ENCODE measurements around the gene KRTAP10-9. TPM values are rescaled to one million over a fixed set of nuclear protein-coding genes. Genes with fewer than 3 reads are reported as not detected.
"Not testable (repeated sequence)": the region's sequence is repeated elsewhere in the genome, so short reads cannot be mapped to it uniquely, and the experiment has no call there.

Gene KRTAP10-9
- total RNA-seq, 1 experiment from 2014 or later, result not detected

DNA sequence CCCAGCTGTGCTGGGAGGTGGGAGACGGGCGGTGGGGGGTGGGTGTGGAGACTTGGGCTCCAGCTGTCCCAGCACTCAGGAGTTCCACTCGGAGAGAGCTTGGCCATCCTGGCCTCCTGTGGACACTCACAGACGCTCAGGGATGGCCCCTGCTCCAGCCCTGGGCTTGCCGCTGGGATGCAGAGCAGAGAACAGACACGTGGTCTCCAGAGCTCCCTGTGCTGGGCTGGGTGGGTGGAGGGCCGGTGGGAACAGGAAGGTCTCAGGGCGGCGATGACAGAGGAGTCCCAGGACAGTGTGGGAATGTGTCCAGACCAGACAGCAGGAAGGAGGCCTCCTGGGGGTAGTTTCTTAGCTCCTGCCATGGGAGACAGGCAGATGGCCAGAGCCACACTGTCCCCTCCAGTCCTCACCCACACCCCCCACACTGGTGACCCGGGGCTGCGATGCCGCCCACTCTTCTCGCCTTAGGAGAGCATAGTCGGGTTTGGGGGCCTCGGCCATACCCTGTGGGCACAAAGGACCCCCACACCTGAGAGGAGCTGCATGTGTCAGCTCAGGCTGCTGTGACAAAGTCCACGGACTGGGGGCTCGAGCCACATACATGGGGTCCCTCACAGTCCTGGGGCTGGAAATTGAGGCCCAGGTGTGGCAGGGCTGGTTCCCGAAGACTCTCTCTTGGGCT, 2.0 kb downstream of the KRTAP10-9 start:
- DNase-seq (ENCODE audit: low read depth), result no peak
- in situ Hi-C loops (cut with HindIII; ENCODE audit: low pct_unique_long_range_greater_than_20kb, low sequenced_read_pairs), result no loop called here

DNA sequence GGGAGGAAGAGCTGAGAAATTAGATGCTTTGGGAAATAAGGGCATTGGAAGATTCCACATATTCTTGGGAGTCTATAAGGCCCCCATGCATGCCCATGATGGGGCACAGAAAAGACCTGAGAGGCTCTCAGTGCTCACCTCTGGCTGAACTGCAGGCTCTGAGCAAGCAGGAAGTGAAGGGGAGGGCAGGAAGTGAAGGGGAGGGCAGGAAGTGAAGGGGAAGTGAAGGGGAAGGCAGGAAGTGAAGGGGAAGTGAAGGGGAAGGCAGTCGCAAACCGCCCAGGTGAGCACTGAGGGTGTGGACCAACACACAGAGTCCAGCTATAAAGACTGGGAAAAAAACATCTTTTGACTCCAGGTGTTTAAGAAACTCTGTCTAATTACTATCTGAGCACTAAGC, 3.5 kb downstream of the KRTAP10-9 start:
- in situ Hi-C loops (cut with HindIII; ENCODE audit: low pct_unique_long_range_greater_than_20kb, low sequenced_read_pairs), result no loop called here
- no peak for DNase-seq (ENCODE audit: low read depth)

DNA sequence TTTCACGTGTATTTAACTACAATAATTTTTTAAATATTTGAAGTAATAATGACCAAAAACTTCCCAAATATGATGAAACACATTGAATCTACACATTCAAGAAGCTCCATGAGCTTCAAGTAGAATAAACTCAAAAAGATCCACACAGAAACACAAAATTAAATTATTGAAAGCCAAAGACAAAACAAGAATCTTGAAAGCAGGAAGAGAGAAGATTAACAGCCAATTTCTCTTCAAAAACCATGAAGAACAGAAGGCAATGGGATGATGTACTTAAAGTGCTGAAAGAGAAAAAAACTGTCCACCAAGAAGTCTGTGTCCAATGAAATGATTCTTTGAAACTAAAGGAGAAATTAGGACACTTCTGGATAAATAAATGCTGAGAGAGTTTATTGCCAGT, 5.2 kb downstream of the KRTAP10-9 start:
- in situ Hi-C loops (cut with HindIII; ENCODE audit: low pct_unique_long_range_greater_than_20kb, low sequenced_read_pairs), result no loop called here
- no peak for DNase-seq (ENCODE audit: low read depth)

DNA sequence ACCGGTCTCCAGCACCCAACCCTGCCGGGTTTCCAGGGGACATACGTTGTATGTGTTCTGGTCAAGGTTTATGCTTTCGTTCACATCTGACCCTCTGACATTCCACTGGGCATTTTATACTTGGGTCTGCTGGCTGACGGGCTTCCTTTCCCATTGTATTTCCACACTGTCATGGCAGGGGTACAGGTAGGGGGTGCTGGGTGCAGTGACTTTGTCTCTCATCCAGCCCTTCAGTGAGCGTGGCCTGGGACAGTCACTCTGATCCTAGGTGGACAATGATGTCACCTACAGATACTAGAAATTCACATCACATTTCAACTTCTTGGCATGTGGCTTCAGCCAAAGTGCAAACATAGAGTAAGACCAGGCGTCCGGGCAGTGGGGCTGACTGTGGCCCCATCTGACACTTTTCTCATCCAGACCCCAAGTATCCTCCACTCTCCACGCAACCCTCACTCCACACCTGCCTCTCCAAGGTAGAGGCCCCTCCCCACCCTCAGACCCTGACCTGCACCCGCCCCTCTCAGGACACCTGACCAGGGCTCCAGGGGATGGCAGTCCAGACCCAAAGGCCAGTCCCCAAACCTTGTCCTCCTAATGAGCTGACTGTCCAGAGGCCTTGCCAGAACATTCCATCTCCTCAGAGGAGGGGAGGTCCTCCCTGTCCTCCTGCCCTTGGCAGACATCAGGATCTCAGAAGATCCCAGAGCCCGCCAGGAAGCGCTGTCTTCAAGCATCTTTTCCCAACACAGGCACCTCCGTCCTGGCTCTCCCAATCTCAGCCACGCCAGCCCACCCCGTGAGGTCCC, 9.5 kb downstream of the KRTAP10-9 start:
- in situ Hi-C loops (cut with HindIII; ENCODE audit: low pct_unique_long_range_greater_than_20kb, low sequenced_read_pairs), result no loop called here
- DNase-seq (ENCODE audit: low read depth), result no peak

DNA sequence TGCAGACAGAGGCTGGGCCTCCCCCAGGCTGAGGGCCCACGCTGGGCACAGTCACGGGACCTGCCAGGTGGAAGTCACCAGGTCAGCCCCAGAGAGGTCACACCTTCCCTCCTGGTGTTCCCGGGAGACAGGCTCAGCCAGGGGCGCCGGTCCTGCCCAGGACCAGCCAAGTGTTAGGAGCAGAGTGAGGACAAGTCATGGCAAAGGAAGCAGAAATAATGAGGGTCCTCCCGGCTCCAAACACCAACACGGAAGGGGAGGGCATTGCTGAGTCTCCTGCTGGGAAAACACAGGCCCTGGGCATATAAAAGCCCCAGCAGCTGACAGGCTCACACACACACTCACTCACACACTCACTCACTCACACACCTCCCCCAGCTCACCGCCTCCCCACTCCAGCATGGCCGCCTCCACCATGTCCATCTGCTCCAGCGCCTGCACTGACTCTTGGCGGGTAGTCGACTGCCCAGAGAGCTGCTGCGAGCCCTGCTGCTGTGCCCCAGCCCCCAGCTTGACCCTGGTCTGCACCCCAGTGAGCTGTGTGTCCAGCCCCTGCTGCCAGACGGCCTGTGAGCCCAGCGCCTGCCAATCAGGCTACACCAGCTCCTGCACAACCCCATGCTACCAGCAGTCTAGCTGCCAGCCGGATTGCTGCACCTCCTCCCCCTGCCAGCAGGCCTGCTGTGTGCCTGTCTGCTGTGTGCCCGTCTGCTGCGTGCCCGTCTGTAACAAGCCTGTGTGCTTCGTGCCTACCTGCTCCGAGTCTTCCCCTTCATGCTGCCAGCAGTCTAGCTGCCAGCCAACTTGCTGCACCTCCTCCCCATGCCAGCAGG, 10.3 kb downstream of the KRTAP10-9 start, which contains the start of gene KRTAP10-10:
Gene KRTAP10-10, plus strand, starts transcription at position 339 of the 833 bp plus-strand sequence. Its CDS starts 62 bp downstream, at position 401.
- in situ Hi-C loops (cut with HindIII; ENCODE audit: low pct_unique_long_range_greater_than_20kb, low sequenced_read_pairs), result no loop called here
- no peak for DNase-seq (ENCODE audit: low read depth)

DNA sequence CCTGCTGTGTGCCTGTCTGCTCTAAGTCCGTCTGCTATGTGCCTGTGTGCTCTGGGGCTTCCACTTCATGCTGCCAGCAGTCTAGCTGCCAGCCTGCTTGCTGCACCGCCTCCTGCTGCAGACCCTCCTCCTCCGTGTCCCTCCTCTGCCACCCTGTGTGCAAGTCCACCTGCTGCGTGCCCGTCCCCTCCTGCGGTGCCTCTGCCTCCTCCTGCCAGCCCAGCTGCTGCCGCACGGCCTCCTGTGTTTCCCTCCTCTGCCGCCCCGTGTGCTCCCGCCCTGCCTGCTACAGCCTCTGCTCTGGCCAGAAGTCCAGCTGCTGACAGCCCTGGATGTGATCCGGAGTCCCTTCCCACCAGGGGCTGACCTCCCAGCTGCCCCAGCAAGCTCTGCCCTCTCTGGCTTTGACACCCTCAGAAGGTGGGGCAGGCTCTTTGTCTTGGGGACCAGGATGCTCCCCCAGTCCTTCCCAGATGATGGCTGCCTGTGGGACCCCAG, 11.0 kb downstream of the KRTAP10-9 start:
- in situ Hi-C loops (cut with HindIII; ENCODE audit: low pct_unique_long_range_greater_than_20kb, low sequenced_read_pairs); DNase-seq (ENCODE audit: low read depth): not testable (repeated sequence)

DNA sequence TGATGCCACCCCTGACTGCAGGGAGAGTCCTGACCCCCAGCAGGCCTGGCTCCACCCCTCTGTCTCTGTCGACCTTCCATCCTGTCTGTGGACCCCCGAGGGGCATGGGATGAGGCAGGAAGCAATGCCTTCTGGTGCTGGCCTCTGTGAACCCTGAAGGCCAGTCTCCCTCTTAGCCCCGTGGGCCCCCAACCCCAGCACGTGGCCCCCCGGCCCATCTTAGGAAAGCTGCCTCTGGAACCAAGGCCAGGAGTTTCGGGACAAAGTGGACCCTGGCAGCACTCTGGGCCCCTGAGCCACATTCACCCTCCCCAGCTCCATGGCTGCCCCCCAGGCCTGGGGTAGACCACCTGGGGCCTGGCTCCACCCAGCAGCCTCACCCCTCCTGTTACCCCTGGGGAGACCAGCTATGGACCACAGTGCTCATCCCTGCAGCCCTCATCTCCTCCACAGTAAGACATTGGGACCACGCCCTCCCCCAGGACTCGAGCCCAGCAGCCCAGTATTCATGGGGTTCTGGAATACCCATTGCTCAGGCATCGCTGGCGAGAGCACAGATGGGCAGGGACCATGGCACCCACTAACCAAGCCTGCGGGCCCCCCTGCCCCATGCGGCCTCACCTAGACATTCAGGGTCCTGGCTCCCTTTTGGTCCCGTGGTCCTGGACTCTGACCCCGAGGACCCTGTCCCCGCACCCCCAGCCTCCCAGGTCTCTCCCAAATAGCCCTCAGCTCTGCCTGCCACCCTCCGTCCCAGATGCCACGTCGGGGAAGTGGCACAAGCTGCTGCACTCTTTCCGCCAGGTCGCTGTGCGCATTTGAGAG, 11.8 kb downstream of the KRTAP10-9 start:
- DNase-seq (ENCODE audit: low read depth); in situ Hi-C loops (cut with HindIII; ENCODE audit: low pct_unique_long_range_greater_than_20kb, low sequenced_read_pairs): not testable (repeated sequence)

DNA sequence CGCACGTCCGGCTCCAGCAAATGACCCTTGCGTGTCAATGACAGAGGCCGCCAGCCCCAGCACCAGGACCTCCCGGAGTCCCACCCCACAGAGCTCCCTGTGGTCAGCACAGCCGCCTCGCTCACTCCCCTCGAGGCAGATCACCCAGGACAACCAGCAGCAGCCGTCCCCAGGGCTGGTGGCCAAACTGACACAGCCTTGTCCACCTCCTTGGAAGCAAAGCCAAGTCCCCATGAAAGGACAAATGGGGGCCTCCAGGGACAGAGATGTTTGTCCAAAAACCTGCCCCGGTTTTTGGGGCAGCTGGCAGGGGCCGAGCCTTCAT, 12.4 kb downstream of the KRTAP10-9 start:
- DNase-seq (ENCODE audit: low read depth), result no peak
- in situ Hi-C loops (cut with HindIII; ENCODE audit: low pct_unique_long_range_greater_than_20kb, low sequenced_read_pairs), result no loop called here

DNA sequence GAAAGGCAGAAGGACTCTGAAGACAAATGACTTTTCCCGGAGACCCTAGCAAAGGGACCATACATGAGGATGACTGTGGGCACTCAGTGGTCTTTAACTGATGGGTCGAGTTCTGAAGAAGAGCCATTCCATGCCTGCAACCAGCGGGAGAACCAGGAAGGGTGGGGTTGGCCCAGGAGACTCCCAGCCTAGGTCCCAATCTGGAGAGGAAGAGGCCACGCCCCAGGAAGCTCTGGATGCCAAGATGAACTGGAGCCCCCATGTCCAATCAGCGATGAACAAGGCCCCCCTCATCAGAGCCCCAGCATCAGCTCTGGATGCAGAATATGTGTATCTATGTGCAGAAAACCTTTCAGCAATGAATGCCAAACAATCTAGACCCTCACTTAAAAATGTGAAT, 13.9 kb downstream of the KRTAP10-9 start:
- no peak for DNase-seq (ENCODE audit: low read depth)
- in situ Hi-C loops (cut with HindIII; ENCODE audit: low pct_unique_long_range_greater_than_20kb, low sequenced_read_pairs), result no loop called here

DNA sequence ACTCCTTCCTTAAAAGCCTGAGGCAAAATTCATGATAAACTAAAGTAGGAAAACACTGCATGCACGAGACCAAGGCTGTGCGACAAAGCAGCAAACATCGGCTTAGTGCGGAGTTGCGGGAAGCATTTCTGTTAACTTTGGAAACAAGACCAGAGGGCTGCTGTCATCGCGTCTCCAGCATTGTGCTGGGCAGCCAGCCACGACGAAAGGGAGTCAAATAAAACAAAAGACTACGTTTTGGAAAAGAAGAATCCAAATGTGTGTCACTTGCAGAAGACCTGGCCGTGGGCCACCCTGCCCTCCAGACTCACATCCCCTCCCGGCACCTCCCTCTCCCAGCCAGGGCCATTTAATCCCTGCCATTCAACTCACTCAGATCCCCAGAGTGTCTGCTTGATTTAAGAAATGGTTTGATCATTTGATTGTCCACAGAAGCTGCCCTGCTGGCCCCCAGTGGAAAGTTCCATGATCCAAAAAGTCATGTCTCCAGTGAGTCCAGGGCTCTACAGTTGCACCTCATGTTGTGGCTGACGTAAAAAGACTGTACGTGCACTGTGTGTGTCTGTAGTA, 16.9 kb downstream of the KRTAP10-9 start:
- no peak for DNase-seq (ENCODE audit: low read depth)
- in situ Hi-C loops (cut with HindIII; ENCODE audit: low pct_unique_long_range_greater_than_20kb, low sequenced_read_pairs), result no loop called here

DNA sequence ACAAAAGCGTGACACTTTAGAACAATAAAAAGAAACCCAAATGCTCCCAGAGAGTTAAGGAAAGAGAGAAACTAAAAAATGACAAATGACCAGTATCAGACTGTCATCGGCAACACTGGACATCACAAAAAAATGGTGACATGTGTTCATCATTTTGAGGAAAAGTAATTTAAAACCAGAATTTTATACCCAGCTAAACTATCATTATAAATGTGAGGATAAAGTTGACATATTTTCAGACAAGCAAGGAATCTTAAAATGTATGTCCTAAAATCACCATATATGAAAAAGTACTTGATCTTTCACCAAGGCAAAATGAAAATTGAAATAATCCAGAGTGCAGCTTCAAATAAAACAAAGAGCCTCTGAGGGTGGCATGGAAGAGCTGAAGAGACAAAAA, 18.0 kb downstream of the KRTAP10-9 start:
- DNase-seq (ENCODE audit: low read depth), result no peak
- in situ Hi-C loops (cut with HindIII; ENCODE audit: low pct_unique_long_range_greater_than_20kb, low sequenced_read_pairs), result no loop called here

DNA sequence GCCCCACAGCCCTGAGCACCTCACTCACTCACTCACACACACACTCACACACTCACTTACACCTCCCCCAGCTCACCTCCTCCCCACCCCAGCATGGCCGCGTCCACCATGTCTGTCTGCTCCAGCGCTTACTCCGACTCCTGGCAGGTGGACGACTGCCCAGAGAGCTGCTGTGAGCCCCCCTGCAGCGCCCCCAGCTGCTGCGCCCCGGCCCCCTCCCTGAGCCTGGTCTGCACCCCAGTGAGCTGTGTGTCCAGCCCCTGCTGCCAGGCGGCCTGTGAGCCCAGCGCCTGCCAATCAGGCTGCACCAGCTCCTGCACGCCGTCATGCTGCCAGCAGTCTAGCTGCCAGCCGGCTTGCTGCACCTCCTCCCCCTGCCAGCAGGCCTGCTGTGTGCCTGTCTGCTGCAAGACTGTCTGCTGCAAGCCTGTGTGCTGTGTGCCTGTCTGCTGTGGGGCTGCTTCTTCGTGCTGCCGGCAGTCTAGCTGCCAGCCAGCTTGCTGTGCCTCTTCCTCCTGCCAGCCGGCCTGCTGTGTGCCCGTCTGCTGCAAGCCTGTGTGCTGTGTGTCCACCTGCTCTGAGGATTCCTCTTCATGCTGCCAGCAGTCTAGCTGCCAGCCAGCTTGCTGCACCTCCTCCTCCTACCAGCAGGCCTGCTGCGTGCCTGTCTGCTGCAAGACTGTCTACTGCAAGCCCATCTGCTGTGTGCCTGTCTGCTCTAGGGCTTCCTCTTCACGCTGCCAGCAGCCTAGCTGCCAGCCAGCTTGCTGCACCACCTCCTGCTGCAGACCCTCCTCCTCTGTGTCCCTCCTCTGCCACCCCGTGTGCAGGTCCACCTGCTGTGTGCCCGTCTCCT, 19.7 kb downstream of the KRTAP10-9 start, which contains the start of gene KRTAP10-11:
Gene KRTAP10-11, plus strand, starts transcription at position 49 of the 856 bp plus-strand sequence. Its CDS starts 45 bp downstream, at position 94.
- DNase-seq (ENCODE audit: low read depth); in situ Hi-C loops (cut with HindIII; ENCODE audit: low pct_unique_long_range_greater_than_20kb, low sequenced_read_pairs): not testable (repeated sequence)

DNA sequence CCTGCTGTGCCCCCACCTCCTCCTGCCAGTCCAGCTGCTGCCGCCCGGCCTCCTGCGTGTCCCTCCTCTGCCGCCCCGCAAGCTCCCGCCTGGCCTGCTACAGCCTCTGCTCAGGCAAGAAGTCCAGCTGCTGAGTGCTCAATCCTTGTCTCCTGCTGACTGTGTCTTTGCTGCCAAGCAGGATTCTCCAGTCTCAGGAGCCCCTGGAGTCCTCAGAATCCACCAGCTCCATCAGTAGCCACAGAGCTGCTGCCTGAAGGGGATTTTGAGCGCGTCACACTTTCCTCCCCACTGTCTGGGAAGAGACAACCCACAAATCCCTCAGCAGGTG, 20.3 kb downstream of the KRTAP10-9 start:
- DNase-seq (ENCODE audit: low read depth), result no peak
- in situ Hi-C loops (cut with HindIII; ENCODE audit: low pct_unique_long_range_greater_than_20kb, low sequenced_read_pairs), result no loop called here

DNA sequence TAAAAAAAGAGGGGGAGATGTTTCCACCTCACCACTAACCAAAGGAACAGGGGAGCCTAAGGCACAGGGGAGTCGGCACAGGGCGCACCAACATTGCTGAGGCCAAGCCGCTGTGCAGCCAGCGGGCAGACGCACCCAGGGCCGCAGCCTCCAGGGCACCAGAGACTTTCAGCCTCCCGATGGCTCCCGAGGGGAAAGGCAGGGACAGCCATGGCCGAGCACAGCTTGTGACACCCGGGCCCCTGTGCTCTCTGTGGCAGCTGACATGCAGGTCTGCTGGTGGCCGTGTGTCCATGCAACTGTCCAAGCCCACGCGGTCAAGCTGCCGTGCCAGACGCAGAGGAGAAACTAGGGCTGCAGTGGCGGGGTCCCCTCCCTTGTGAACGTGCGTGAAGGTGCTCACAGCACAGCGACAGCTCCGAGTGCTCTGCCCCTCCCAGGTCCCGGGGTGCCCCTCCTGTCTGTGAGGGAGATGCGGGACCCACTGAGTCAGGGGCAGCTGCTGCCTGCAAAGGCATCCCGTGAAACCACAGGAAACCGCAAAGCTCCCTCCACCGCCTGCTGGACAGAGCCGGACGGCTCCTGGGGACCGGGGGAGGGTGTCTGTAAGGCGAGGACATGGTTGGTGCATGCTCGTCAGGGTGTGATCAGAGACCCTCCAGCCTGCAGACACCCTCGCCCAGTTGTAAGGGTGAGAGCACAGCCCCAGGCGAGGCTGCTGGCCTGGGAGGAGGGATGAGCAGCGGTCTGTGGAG, 21.8 kb downstream of the KRTAP10-9 start:
- in situ Hi-C loops (cut with HindIII; ENCODE audit: low pct_unique_long_range_greater_than_20kb, low sequenced_read_pairs), result no loop called here
- no peak for DNase-seq (ENCODE audit: low read depth)

DNA sequence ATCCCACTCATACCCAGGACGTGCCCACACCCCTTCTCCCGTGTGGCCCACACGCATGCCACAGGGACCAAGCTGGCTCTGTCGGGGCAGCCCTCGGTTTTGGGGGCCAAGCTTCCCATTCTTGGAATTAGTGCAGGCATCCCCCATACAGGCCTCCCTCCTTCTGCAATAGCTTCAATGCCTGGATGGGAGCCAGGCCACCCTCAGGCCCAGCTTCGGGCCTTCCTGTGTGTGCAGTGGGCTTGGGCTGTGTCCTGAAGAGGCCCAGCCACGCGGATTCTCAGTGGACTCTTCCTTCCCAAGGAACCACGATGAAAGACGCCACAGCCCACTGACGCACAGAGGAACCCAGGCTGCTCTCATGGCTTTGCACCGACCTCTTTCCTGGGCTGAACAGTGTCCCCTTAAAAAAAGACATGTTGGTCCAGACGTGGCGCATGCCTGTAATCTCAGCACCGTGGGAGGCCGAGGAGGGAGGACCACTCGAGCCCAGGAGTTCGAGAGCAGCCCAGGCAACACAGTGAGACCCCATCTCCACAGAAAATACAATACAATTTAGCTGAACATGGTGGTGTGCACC, 22.7 kb downstream of the KRTAP10-9 start:
- DNase-seq (ENCODE audit: low read depth), result no peak
- in situ Hi-C loops (cut with HindIII; ENCODE audit: low pct_unique_long_range_greater_than_20kb, low sequenced_read_pairs), result no loop called here
